GM23248 (cell line): Measurements from ENCODE around the gene C15orf40.

Experiments used
- EZH2 ChIP-seq: fragments of 200-600 bp; sonication (generic); IDR thresholded peaks from 2 replicates; pipeline ENCODE4 v1.6.1; 2018; ENCODE audit warnings: antibody characterized with exemption, mild to moderate bottlenecking; ENCODE audit not compliant: insufficient read depth, poor library complexity, severe bottlenecking
- EZH2phosphoT487 ChIP-seq: fragments of 200-600 bp; sonication (generic); IDR thresholded peaks from 2 replicates; pipeline ENCODE4 v1.6.1; 2018; ENCODE audit warnings: antibody characterized with exemption, moderate library complexity, mild to moderate bottlenecking, low read depth; ENCODE audit not compliant: insufficient read depth

DNA sequence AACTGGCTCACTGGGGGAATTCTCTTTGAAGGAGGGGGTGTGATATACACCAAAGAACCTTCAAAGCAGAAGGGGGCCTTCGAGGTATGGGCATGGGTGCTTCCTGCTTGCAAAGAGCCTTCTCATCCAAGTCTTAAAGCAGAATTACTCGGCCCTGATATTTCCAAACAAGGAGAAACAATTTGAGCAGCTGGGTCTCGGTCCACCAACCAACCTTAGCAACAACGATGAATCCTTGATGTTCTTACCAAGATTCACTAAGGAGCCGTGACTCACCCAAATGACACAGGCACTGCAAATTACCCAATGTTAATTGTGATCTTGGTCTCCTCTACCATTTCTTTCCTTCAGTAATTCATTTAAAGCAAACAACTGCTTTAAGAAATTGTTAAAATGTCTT is 66.6 kb downstream of the C15orf40 start:
- TF ChIP-seq EZH2 (no peak), EZH2phosphoT487 (no peak)
